Small intestine (tissue), 7 donors: ENCODE data around the gene NVL. TPM values are rescaled to one million over a fixed set of nuclear protein-coding genes. Genes with fewer than 3 reads are reported as not detected.
"Not testable (repeated sequence)": the region's sequence is repeated elsewhere in the genome, so short reads cannot be mapped to it uniquely, and the experiment has no call there.

Experiments
- DNase-seq, 2 donors: peaks; one replicate each; pipeline versions ENCODE4 v3.0.0 to v3.0.0-alpha.2; 2013
- FAIRE-seq: peaks from 2 replicates; lab custom pipeline; 2012; peaks lifted over from hg19 to GRCh38; lab: Jason Lieb, UNC
- H3K27ac ChIP-seq, 3 donors: one replicate each; pipeline ENCODE4 v1.5.1; 2013; ENCODE audit warnings: low read length in 2 of 3, mild to moderate bottlenecking in 2 of 3, control low read depth in 1 of 3, inconsistent platforms in 1 of 3, low read depth in 1 of 3, moderate library complexity in 1 of 3
- H3K27me3 ChIP-seq, 3 donors: one replicate each; pipeline ENCODE4 v1.6.1; 2013; ENCODE audit warnings: low read length in 3 of 3, inconsistent platforms in 1 of 3; ENCODE audit not compliant: control insufficient read depth in 3 of 3, insufficient read depth in 3 of 3
- H3K36me3 ChIP-seq, 3 donors: one replicate each; pipeline ENCODE4 v1.6.1; 2013; ENCODE audit warnings: low read length in 3 of 3, inconsistent platforms in 1 of 3, low read depth in 1 of 3, mild to moderate bottlenecking in 1 of 3, moderate library complexity in 1 of 3; ENCODE audit not compliant: control insufficient read depth in 3 of 3, insufficient read depth in 2 of 3
- H3K4me1 ChIP-seq, 3 donors: one replicate each; pipeline ENCODE4 v1.6.1; 2013; ENCODE audit warnings: low read length in 2 of 3, inconsistent platforms in 1 of 3, low read depth in 1 of 3, mild to moderate bottlenecking in 1 of 3, moderate library complexity in 1 of 3; ENCODE audit not compliant: control insufficient read depth in 3 of 3, insufficient read depth in 2 of 3
- H3K4me3 ChIP-seq, 3 donors: one replicate each; pipeline ENCODE4 v1.5.1; 2013; ENCODE audit warnings: low read length in 3 of 3, control low read depth in 1 of 3, inconsistent platforms in 1 of 3, low read depth in 1 of 3, mild to moderate bottlenecking in 1 of 3, moderate library complexity in 1 of 3
- H3K9me3 ChIP-seq, 2 donors: one replicate each; pipeline ENCODE4 v1.6.1; 2013; ENCODE audit warnings: low read depth in 1 of 2, low read length in 1 of 2; ENCODE audit not compliant: control insufficient read depth in 2 of 2, insufficient read depth in 1 of 2
- WGBS, 3 donors: extraction: QIAGEN DNeasy Blood & Tissue Kit; methylation state at CpG; one replicate each; pipeline ENCODE4 v1.1.7; 2013; 5-methylcytosine and 5-hydroxymethylcytosine counted together
- polyA plus RNA-seq, 4 donors: library from polyadenylated mRNA; stranded (reverse) in 3 of 4; unstranded in 1 of 4; fragments of 200-250 nt in 3 of 4; fragments of 120-200 nt in 1 of 4; gene quantifications; one replicate each; pipeline versions ENCODE4 v1.2.1 to v1.2.3, GENCODE V29; 2013
- donor health status: healthy with polysubstance abuse.
- donor health status: control.
- donor health status: control.
- donor health status: Bipolar disorder and iron deficiency.
- donor health status: healthy.

Gene NVL
- polyA plus RNA-seq, 4 donors: 16.4 to 39.1 (median 22.3) TPM

DNA sequence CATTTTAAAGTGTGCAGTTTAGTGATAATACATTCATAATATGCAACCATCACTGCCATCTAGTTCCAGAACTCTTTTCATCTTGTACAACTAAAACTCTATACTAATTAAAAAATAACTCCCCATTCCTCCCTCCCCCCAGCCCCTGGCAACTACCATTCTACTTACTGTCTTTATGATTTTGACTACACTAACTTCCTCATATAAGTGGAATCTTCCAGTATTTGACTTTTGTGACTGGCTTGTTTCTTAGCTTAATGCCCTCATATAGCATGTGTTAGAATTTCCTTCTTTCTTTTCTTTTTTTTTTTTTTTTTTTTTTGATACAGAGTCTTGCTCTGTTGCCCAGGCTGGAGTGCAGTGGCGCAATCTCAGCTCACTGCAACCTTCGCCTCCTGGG lies 1.4 kb upstream of the NVL start:
- H3K27ac ChIP-seq: peak overlapping the region in 1 of 3 donors; percentile 94
- FAIRE-seq: no peak
- WGBS, 3 donors: 98 to 100% (median 100%) methylated on average over 2 of the region's 2 CpGs
- no peaks in the 10 kb centered on the region for H3K27me3 ChIP-seq
- H3K4me3 ChIP-seq: peak overlapping the region in 1 of 3 donors; percentile 90
- peaks cover 0 to 6% (median 1%) of the 10 kb centered on the region in 3 donors for H3K36me3 ChIP-seq
- H3K9me3 ChIP-seq: no peaks in the 10 kb centered on the region
- H3K4me1 ChIP-seq: peaks cover 3 to 4% (median 4%) of the 10 kb centered on the region in 3 donors
- DNase-seq: no peak

DNA sequence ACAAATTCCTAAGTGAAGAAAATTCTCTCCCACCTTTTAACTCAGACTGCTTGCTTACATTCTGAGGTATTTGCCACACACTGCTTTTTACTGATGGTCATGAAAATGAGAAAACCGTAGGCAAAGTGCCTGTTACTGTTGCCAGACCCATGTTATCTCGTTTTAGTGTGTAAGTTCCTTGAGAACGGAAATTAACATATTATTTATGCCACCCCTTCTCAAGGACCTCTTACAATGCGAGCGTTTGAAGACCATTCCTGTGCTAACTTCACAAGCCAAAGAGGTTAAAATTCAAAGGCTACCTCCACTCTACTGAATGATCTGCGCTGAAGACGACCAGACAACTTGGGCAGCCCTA lies 509 bp downstream of the NVL start:
- Histone ChIP-seq H3K27ac (peak overlapping the region; percentile 72 to 97 (median 94)), H3K36me3 (peaks cover 0 to 17% (median 1%) of the 10 kb centered on the region in 3 donors), H3K27me3 (no peaks in the 10 kb centered on the region), H3K4me3 (peak overlapping the region; percentile 71 to 90 (median 90)), H3K4me1 (peaks cover 3 to 6% (median 4%) of the 10 kb centered on the region in 3 donors), H3K9me3 (no peaks in the 10 kb centered on the region)
- 0 to 1% (median 1%) methylated on average over 7 of the region's 7 CpGs for WGBS, 3 donors
- DNase-seq (no peak), FAIRE-seq (no peak)

DNA sequence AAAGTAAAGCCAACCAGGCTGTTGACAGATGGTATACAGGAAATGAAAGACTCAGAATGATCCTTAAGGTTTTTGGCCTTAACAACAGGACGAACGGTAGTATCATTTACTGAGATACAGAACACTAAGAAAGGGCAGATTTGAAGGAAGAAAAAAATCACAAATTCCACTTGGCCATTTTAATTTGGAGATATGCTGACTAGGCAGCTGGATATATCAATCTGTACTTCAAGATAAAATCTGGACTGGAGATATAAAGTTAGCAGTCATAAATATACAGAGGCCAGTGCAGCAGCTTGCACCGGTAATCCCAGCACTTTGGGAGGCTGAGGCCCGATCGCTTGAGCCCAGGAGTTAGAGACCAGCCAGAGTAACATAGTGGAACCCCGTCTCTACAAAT lies 1.3 kb downstream of the NVL start:
- WGBS, 3 donors: 43 to 68% (median 51%) methylated on average over 6 of the region's 6 CpGs
- Histone ChIP-seq H3K36me3 (peaks cover 0 to 18% (median 3%) of the 10 kb centered on the region in 3 donors), H3K27me3 (no peaks in the 10 kb centered on the region), H3K4me3 (peak overlapping the region in 2 of 3 donors; percentile 71 to 90), H3K9me3 (no peaks in the 10 kb centered on the region), H3K27ac (peak overlapping the region in 1 of 3 donors; percentile 94), H3K4me1 (peaks cover 3 to 6% (median 4%) of the 10 kb centered on the region in 3 donors)
- no peak for FAIRE-seq
- DNase-seq: peak in 1 of 2 donors; percentile 5

DNA sequence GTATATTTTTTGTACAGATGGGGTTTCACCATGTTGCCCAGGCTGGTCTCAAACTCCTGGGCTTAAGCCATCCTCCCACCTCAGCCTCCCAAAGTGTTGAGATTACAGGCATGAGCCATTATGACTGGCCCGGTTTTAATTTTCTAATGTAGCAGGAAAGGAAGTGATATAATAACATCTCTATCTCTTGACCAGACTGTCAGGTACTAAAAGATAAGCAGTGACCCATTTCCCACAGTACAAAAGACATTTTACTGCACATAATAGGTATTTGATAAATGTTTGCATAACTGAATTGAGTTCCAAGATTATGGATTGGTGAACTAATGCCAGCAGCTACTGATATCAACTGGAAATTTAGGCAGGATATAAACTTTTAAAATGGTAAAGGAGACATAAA lies 4.0 kb downstream of the NVL start:
- DNase-seq (no peak), FAIRE-seq (no peak)
- no peak overlapping the region for H3K27ac ChIP-seq
- peaks cover 0 to 29% (median 5%) of the 10 kb centered on the region in 3 donors for H3K36me3 ChIP-seq
- 40 to 65% (median 58%) methylated on average over 1 of the region's 1 CpG for WGBS, 3 donors
- H3K4me1 ChIP-seq: peaks cover 3 to 6% (median 4%) of the 10 kb centered on the region in 3 donors
- H3K4me3 ChIP-seq: no peak overlapping the region
- no peaks in the 10 kb centered on the region for H3K9me3 ChIP-seq
- H3K27me3 ChIP-seq: no peaks in the 10 kb centered on the region

DNA sequence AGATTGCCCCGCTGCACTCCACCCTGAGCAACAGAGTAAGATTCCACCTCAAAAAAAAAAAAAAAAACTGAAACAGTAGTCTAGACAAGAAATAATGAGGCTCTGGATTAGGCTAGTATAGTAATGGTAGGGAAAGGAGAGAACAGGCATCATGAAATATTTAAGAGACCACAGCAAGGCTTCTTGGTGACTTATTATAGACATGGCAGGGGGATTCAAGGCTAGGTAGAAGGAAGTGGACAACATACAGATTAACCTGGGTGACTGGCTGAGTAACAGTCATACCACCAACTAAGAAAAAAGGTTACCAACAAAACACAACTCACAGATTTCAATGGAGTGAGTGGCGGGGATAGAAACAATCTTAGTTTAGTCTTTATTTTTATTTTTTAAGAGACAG lies 8.3 kb downstream of the NVL start:
- Histone ChIP-seq H3K27ac (no peak overlapping the region), H3K4me3 (no peak overlapping the region), H3K4me1 (peaks cover 0 to 2% (median 0%) of the 10 kb centered on the region in 3 donors), H3K36me3 (peaks cover 0 to 35% (median 7%) of the 10 kb centered on the region in 3 donors), H3K9me3 (no peaks in the 10 kb centered on the region), H3K27me3 (no peaks in the 10 kb centered on the region)
- FAIRE-seq (no peak), DNase-seq (no peak)
- WGBS, 3 donors: 97 to 100% (median 99%) methylated on average over 2 of the region's 2 CpGs

GRCh38 chr1:224317383-224318045 lies 12.5 kb downstream of the NVL start:
- Histone ChIP-seq H3K27me3 (no peaks in the 10 kb centered on the region), H3K4me1 (no peaks in the 10 kb centered on the region), H3K9me3 (no peaks in the 10 kb centered on the region), H3K27ac (no peak overlapping the region), H3K4me3 (no peak overlapping the region), H3K36me3 (peaks cover 5 to 35% (median 6%) of the 10 kb centered on the region in 3 donors)
- FAIRE-seq: no peak
- 77 to 91% (median 85%) methylated on average over 4 of the region's 4 CpGs for WGBS, 3 donors
- no peak for DNase-seq

- Histone ChIP-seq H3K27ac (no peak overlapping the region), H3K4me3 (no peak overlapping the region), H3K9me3 (no peaks in the 10 kb centered on the region), H3K36me3 (peaks cover 5 to 52% (median 8%) of the 10 kb centered on the region in 3 donors), H3K27me3 (no peaks in the 10 kb centered on the region), H3K4me1 (no peaks in the 10 kb centered on the region)
- 21 to 66% (median 40%) methylated on average over 2 of the region's 2 CpGs for WGBS, 3 donors
- DNase-seq (no peak), FAIRE-seq (no peak)
Measured at GRCh38 chr1:224312025-224312424, 17.9 kb downstream of the NVL start.

DNA sequence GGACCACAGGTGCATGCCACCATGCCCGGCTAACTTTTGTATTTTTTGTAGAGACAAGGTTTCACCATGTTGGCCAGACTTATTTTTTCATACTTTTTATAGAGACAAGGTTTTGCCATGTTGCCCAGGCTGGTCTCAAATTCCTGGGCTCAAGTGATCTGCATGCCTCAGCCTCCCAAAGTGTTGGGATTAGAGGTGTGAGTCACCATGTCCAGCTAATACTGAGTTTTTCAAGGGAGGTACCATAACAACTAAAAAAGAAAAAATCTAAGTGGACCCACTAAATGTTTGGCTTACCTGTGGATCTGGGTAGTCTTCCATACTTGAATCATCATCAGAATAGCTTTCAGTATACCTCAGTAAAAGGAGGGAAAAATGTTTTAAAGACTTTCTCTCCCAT lies 18.5 kb downstream of the NVL start:
- H3K4me3 ChIP-seq, H3K4me1 ChIP-seq, H3K27me3 ChIP-seq, H3K9me3 ChIP-seq, DNase-seq, FAIRE-seq, H3K27ac ChIP-seq: not testable (repeated sequence)
- WGBS, 3 donors: 93 to 100% (median 98%) methylated on average over 1 of the region's 1 CpG
- peaks cover 5 to 50% (median 8%) of the 10 kb centered on the region in 3 donors for H3K36me3 ChIP-seq
